SW 1271 (cell line): ENCODE data around the gene PPP2R1B.

Experiments
- DNase-seq, 2 experiments: peaks; one replicate each; lab custom pipeline; 2025; lab: John Stamatoyannopoulos, UW

PPP2R1B gene

GRCh38 chr11:111748035-111748804 lies 18.0 kb downstream of the PPP2R1B start:
- no peak for DNase-seq

- DNase-seq: no peak
Measured at GRCh38 chr11:111745719-111746504, 20.3 kb downstream of the PPP2R1B start.

GRCh38 chr11:111743700-111744099 lies 22.5 kb downstream of the PPP2R1B start:
- no peak for DNase-seq

GRCh38 chr11:111741751-111742150 lies 24.4 kb downstream of the PPP2R1B start:
- no peak for DNase-seq

GRCh38 chr11:111739299-111739698 lies 26.9 kb downstream of the PPP2R1B start:
- no peak for DNase-seq

- DNase-seq: no peak
Measured at GRCh38 chr11:111737444-111738210, 28.6 kb downstream of the PPP2R1B start.

GRCh38 chr11:111736621-111737443 lies 29.4 kb downstream of the PPP2R1B start:
- no peak for DNase-seq

- DNase-seq: no peak
Measured at GRCh38 chr11:111736181-111736590, 30.0 kb downstream of the PPP2R1B start.

GRCh38 chr11:111735262-111736116 lies 30.7 kb downstream of the PPP2R1B start:
- peak in 1 of 2 experiments; percentile 44 for DNase-seq

- DNase-seq: no peak
Measured at GRCh38 chr11:111734954-111735261, 31.3 kb downstream of the PPP2R1B start.

- no peak for DNase-seq
Measured at GRCh38 chr11:111734101-111734953, 31.9 kb downstream of the PPP2R1B start.

- no peak for DNase-seq
Measured at GRCh38 chr11:111733611-111734088, 32.5 kb downstream of the PPP2R1B start.

- DNase-seq: no peak
Measured at GRCh38 chr11:111733016-111733415, 33.2 kb downstream of the PPP2R1B start.

GRCh38 chr11:111731821-111732220 lies 34.4 kb downstream of the PPP2R1B start:
- DNase-seq: no peak

- no peak for DNase-seq
Measured at GRCh38 chr11:111730871-111731591, 35.2 kb downstream of the PPP2R1B start.

- DNase-seq: no peak
Measured at GRCh38 chr11:111729831-111730311, 36.3 kb downstream of the PPP2R1B start.

- DNase-seq: no peak
Measured at GRCh38 chr11:111729071-111729830, 36.9 kb downstream of the PPP2R1B start.

- no peak for DNase-seq
Measured at GRCh38 chr11:111727431-111727830, 38.8 kb downstream of the PPP2R1B start.
